Raji (cell line): ENCODE data around the gene PLXDC1.

Source experiments
- POLR2A ChIP-seq: IDR thresholded peaks from 2 replicates; pipeline ENCODE4 v1.6.1; 2011; ENCODE audit warnings: low read depth, low read length, control low read depth; ENCODE audit not compliant: insufficient read depth

PLXDC1 gene

DNA sequence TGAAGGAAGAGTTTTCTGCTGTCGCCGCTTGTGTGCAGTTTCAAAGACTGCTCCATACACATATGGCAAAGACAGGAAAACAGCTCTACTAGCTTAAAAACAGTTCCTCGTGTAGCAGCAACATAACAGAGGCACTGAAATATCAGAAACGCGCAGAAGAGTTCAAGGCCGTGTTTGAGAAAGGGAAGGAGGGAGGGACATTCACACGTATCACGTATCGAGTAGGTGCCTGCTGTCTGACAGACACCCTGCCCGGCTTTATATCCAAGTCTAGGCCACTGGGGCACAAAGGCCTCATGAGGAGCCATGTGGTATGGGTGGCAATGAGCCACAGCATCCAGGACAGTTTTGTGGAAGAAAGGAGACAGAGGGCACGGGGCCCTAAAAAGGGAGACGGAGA is 50.3 kb downstream of the PLXDC1 start:
- TF ChIP-seq POLR2A, result no peak

DNA sequence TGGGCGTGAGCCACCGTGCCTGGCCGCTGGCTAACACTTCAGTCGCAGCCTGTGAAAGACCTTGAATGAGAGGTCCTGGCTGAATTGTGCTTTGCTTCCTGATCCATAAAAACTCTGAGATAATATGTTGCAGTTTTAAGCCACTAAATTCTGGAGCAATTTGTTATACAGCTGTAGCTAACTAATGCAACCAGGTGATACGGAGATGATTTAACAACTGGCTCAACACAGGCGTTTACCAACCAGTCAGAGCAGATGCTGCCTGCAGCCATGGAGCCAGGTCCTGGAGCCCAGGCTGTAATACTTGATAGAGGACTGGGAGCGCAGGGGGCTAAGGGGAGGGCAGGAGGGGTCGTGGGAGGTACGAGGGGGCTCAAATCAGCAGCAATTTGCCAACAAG is 50.9 kb downstream of the PLXDC1 start:
- no peak for TF ChIP-seq POLR2A

GRCh38 chr17:39099663-39100286 is 51.7 kb downstream of the PLXDC1 start:
- no peak for TF ChIP-seq POLR2A

GRCh38 chr17:39098588-39098987 is 52.8 kb downstream of the PLXDC1 start:
- TF ChIP-seq POLR2A, result no peak

- no peak for TF ChIP-seq POLR2A
Observed at GRCh38 chr17:39097537-39097936, 53.9 kb downstream of the PLXDC1 start.

DNA sequence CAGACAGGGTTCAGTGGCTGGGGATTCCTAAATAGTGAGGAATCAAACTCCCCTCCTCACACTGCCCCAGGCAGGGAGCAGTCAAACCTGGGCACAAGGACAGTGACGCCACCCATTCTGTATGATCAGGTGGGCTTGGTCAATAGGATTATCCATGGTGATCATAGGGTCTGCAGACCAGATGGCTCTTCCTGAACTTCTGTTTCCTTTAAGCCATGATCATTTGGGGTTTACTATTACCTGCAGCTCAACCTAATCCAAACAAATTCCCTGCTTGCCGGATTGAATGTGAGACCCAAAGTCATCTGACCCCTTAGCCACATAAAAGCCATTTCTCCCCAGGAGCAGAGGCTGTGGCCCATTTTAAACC is 54.3 kb downstream of the PLXDC1 start:
- no peak for TF ChIP-seq POLR2A

GRCh38 chr17:39096508-39097149 is 54.8 kb downstream of the PLXDC1 start:
- no peak for TF ChIP-seq POLR2A

DNA sequence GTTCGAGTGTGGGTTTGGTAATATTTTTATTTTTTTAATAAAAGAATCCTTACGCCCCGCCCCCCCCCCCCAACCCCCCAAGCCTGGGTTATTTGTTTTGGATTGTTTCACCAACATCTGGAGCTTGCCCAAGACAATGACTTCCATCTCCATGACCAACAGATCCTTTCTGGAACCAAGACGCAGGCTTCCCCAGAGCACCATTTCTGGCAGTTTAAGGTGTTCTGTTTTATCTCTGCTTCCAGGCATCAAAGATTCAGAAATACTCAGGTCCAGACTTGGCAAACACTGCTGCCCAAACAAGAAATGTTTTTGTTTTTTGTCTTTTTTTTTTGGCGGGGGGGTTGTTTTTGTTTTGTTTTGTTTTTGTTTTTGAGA is 56.1 kb downstream of the PLXDC1 start:
- TF ChIP-seq POLR2A, result no peak

DNA sequence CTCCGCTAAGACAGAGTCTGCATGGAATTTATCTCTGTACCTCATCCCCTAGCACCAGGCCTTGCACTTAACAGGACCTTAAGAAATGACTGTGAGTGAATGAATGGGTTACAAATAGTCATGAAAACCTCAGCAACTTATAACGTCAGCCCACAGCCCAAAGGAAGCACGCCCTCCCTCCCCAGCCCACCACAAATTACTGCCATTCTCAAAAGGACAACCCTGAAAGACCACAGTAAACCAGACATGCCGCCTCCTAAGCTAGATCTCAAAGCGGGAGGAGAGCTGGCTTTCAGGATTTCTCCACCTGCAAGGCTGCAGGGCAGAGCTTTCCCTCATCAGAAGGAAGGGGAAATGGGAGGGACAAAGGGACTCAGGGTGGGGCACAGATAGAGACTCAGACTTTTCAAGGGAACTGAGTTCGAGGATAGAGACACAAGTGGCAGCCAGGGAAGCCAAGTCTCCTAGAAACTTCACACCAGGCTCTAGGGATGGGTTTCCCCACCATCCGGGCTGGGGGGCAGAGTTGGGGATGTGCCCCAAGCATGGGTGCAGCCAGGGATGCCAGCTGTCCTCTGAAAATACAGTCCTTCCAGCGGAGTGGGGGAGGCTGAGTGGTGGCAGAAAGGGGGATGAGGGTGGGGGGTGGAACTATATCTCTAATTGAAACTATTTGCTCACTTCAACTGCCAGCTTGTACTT is 56.7 kb downstream of the PLXDC1 start:
- TF ChIP-seq POLR2A, result no peak

DNA sequence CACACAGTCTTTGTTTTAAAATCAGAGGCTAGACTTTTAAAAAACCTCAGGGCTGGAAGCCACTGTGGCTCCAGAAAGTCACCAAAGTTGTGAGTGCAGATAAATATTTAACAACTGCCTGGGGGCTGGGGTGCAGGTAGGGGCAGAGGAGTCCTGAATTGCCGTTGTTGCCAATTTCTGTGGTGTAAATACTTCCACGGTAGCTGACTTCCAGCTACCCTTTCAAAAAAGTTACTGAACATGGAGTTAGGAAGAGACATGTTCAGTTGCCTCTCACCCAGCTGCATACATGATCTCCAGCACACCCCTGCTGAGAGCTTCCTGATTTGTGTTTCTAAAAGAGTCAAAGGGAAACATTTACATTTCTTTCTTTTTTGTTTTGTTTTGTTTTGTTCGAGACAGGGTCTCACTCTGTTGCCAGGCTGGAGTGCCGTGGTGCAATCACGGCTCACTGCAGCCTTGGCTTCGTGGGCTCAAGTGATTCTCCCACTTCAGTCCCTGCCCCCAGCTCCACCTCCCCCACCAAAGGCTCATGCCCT is 58.7 kb downstream of the PLXDC1 start:
- TF ChIP-seq POLR2A, result no peak

DNA sequence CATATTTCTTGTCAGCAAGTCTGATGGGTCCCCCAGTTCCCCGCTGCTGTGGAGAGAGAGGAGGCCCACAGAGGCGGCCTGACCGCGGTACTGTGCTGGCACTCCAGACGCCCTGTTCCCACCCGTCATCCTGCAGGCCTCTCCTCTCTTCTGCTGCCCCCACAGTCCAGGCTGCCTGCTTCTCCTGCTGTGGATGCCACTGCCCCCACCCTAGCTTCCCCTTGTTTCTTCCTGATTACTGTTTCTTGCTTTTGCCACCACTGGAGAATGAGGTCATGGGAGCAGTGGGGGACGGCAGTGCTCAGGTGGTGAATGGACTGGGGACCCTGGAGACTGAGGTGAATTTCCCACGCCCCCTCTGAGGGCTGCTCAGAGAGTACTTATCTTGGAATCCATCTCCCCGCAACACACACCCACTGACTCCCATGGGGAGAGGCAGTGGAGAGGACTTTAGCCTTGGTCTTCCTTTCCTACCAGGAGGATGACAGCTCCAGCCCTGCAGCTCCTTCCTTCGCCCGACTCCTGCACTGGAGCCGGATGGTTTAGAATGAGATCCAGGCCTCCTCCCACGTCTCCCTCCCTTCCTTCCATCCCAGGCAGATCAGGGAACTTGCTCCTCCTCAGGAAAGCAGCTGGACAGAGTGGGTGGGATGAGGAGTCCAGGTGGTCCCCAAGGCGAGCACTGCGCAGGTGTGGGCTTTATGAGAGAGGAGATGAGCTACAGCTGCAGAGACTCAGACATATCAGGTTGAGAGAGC is 60.4 kb downstream of the PLXDC1 start:
- no peak for TF ChIP-seq POLR2A

DNA sequence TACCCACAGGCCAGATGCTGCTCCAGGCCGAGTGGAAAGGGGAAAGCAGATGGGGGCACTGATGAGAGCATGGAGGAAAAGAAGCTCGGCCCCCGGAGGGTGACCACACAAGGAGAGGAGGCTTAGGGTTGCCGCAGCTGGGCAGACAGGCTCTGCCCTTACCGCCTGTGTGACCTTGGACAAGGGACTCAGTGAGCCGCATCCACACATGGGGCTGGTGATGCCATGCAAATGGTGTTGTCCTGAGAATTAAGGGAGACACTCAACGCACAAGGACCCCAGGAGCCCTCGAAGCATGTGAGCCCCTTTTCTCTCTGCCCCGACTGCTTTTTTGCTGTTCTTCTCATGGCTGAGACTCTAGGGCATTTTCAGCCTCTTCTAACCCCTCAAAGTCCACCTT is 61.0 kb downstream of the PLXDC1 start:
- no peak for TF ChIP-seq POLR2A

- no peak for TF ChIP-seq POLR2A
Observed at GRCh38 chr17:39084558-39084957, 66.9 kb downstream of the PLXDC1 start.

DNA sequence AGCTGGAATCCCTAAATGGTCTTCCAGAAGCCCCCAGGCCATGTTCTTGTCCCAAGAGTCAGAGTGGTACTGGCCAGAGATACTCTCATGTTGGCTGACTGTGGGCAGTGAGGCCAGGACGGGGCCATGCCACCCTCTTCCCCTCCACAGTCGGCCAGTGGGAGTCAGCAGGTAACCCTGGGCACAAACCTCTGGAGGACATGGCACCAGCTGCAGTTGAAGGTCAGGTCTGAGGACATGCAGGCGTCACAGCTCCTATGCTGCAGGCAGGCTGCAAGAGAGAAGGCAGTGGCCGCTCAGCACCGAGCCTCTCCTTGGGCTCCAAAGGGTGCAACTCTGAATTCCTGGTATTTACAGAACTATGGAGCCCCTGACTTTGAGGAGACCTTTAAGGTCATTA is 68.2 kb downstream of the PLXDC1 start:
- TF ChIP-seq POLR2A, result no peak

- no peak for TF ChIP-seq POLR2A
Observed at GRCh38 chr17:39082482-39082881, 69.0 kb downstream of the PLXDC1 start.

- no peak for TF ChIP-seq POLR2A
Observed at GRCh38 chr17:39081851-39082250, 69.6 kb downstream of the PLXDC1 start.

- no peak for TF ChIP-seq POLR2A
Observed at GRCh38 chr17:39080421-39081078, 70.9 kb downstream of the PLXDC1 start.
